Uterus (tissue), 4 donors: Measurements from ENCODE around the gene AXDND1. TPM values are rescaled to one million over a fixed set of nuclear protein-coding genes. Genes with fewer than 3 reads are reported as not detected.

Source experiments
- DNase-seq, 2 donors: peaks; one replicate each; pipeline ENCODE4 v3.0.0-alpha.2; 2019 to 2020
- H3K27ac ChIP-seq, 2 donors: fragments of 200-600 bp; sonication (generic); 1 replicate in 1 of 2; 2 replicates in 1 of 2; pipeline ENCODE4 v1.5.1; 2016 to 2018
- H3K27me3 ChIP-seq, 2 donors: fragments of 200-600 bp; sonication (generic); one replicate each; pipeline ENCODE4 v1.5.1; 2018 to 2019; ENCODE audit warnings: control low read depth in 1 of 2
- H3K36me3 ChIP-seq, 2 donors: fragments of 200-600 bp; sonication (generic); one replicate each; pipeline ENCODE4 v1.5.1; 2019; ENCODE audit warnings: control low read depth in 1 of 2
- H3K4me1 ChIP-seq, 2 donors: fragments of 200-600 bp; sonication (generic); one replicate each; pipeline ENCODE4 v1.5.1; 2018 to 2019; ENCODE audit warnings: control low read depth in 1 of 2
- H3K4me3 ChIP-seq, 2 donors: fragments of 200-600 bp; sonication (generic); 1 replicate in 1 of 2; 2 replicates in 1 of 2; pipeline ENCODE4 v1.5.1; 2018 to 2019; ENCODE audit warnings: mild to moderate bottlenecking in 1 of 2
- H3K9me3 ChIP-seq, 2 donors: fragments of 200-600 bp; sonication (generic); one replicate each; pipeline ENCODE4 v1.5.1; 2019; ENCODE audit warnings: control low read depth in 1 of 2
- POLR2A ChIP-seq, 2 donors: fragments of 450-650 bp; IDR thresholded peaks; one replicate each; pipeline ENCODE4 v1.6.1; 2016; ENCODE audit warnings: antibody characterized with exemption in 2 of 2, mild to moderate bottlenecking in 1 of 2, moderate library complexity in 1 of 2
- intact Hi-C: fragments of 100-400 bp; cut with DNase I; formaldehyde crosslinking; loops from one replicate; pipeline ENCODE4 v1.15.1; 2023; ENCODE audit warnings: low total_unique reads
- total RNA-seq, 4 donors: library from RNA; depleted of rRNA in 3 of 4; stranded (reverse); fragments of >200 nt in 3 of 4; gene quantifications; one replicate each; pipeline versions ENCODE4 v1.1.0 to v1.2.4, GENCODE V29; 2014 to 2023
- TF ChIP-seq, protein P1 (sequence below), 4 experiments: fragments of 200-600 bp in 2 of 4; fragments of 450-650 bp in 2 of 4; sonication (generic) in 2 of 4; IDR thresholded peaks; one replicate each; pipeline ENCODE4 v1.5.1; 2016 to 2019; ENCODE audit warnings: antibody characterized with exemption in 4 of 4, mild to moderate bottlenecking in 2 of 4, moderate library complexity in 1 of 4
- donor health status: DM: yes; HTN: yes; CAD: no.

The AXDND1 gene
- total RNA-seq, 4 donors from 2014 or later = 0.34 to 1.8 (median 0.55) TPM; not detected in 1

DNA sequence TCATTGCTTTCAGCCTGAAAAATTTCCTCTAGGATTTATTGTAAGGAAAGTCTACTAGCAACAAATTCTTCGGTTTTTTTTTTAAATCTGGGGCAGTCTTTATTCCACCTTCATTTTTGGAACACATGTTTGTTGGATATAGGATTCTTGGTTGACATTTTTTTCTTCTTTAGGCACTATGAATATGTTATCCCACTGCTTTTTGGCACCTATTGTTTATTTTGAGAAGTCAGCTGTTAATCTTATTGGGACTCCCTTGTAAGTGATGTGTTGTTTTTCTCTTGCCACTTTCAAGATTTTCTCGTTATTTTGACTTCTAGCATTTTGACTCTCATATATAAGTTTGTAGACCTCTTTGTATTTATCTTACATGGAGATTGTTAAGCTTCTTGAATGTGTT, 110.7 kb downstream of the AXDND1 start:
- intact Hi-C loops = no loop called here
- Histone ChIP-seq H3K9me3 (peaks cover 0 to 5% of the 10 kb centered on the region in 2 donors), H3K4me1 (no peaks in the 10 kb centered on the region)

DNA sequence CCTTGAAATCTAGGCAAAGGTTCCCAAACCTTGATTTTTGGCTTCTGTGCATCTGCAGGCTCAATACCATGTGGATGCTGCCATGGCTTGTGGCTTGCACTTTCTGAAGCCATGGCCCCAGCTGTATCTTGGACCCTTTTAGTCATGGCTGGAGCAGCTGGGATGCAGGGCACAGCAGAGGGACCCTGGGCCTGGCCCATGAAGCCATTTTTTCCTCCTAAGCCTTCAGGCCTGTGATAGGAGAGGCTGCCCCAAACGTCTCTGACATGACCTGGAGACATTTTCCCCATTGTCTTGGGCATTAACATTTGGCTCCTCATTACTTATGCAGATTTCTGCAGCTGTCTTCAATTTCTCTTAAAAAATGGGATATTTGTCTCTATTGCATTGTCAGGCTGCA, 112.6 kb downstream of the AXDND1 start:
- H3K4me1 ChIP-seq = no peaks in the 10 kb centered on the region

More for the DNA sequence above, 110.7 kb downstream of the AXDND1 start:
- Histone ChIP-seq H3K36me3 (no peaks in the 10 kb centered on the region), H3K27ac (no peak overlapping the region), H3K27me3 (no peaks in the 10 kb centered on the region), H3K4me3 (no peak overlapping the region)
- TF ChIP-seq POLR2A (IDR thresholded peaks at IDR 0.05) = no peak
- TF ChIP-seq, protein P1, sequence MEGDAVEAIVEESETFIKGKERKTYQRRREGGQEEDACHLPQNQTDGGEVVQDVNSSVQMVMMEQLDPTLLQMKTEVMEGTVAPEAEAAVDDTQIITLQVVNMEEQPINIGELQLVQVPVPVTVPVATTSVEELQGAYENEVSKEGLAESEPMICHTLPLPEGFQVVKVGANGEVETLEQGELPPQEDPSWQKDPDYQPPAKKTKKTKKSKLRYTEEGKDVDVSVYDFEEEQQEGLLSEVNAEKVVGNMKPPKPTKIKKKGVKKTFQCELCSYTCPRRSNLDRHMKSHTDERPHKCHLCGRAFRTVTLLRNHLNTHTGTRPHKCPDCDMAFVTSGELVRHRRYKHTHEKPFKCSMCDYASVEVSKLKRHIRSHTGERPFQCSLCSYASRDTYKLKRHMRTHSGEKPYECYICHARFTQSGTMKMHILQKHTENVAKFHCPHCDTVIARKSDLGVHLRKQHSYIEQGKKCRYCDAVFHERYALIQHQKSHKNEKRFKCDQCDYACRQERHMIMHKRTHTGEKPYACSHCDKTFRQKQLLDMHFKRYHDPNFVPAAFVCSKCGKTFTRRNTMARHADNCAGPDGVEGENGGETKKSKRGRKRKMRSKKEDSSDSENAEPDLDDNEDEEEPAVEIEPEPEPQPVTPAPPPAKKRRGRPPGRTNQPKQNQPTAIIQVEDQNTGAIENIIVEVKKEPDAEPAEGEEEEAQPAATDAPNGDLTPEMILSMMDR (IDR thresholded peaks at IDR 0.05) = no peak
- DNase-seq = no peak

DNA sequence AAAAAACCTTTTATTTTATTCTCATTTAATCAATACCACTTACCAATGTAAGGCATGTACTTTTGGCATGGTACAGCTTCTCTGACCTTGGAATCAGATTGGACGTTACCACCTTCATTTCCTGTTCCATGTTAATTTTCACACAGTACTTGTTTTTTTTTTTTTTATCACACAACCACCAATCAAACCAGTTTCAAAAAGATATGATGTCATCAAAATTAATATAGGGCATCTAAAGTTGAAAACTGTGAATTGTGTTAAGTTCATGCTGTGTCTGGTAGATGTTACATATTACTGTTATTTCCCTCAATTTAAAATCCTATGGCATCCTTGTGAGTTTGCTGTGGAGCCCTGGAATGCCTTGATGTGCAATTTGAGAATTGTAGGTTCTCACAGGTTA, 124.8 kb downstream of the AXDND1 start:
- Histone ChIP-seq H3K4me1 (no peaks in the 10 kb centered on the region), H3K36me3 (no peaks in the 10 kb centered on the region), H3K27me3 (no peaks in the 10 kb centered on the region), H3K27ac (no peak overlapping the region), H3K9me3 (no peaks in the 10 kb centered on the region), H3K4me3 (no peak overlapping the region)
- TF ChIP-seq, protein P1 (IDR thresholded peaks at IDR 0.05) = no peak
- TF ChIP-seq POLR2A (IDR thresholded peaks at IDR 0.05) = no peak
- intact Hi-C loops = no loop called here
- no peak for DNase-seq

More for the DNA sequence above, 112.6 kb downstream of the AXDND1 start:
- H3K9me3 ChIP-seq = peaks cover 0 to 5% of the 10 kb centered on the region in 2 donors
- TF ChIP-seq, protein P1 (IDR thresholded peaks at IDR 0.05) = no peak
- TF ChIP-seq POLR2A (IDR thresholded peaks at IDR 0.05) = no peak
- DNase-seq = no peak
- H3K4me3 ChIP-seq = no peak overlapping the region
- H3K36me3 ChIP-seq = no peaks in the 10 kb centered on the region
- no peak overlapping the region for H3K27ac ChIP-seq
- no peaks in the 10 kb centered on the region for H3K27me3 ChIP-seq
- intact Hi-C loops = no loop called here

DNA sequence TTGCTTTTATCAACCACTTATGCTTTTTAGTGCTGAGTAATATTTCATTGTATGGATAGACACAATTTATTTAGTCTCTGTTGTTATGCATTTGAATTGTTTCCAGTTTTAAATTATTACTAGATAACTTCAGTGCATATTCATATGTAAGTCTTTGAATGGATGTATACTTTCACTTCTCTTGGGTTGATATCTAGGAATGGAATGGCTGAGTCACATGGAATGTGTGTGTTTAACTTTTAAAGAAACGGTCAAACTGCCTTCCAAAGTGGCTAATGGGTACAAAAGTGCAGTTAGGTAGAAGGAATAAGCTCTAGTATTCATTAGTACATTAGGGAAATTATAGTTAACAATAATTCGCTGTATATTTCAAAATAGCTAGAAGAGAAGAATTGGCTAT, 127.6 kb downstream of the AXDND1 start:
- no peaks in the 10 kb centered on the region for H3K4me1 ChIP-seq
- no peak overlapping the region for H3K4me3 ChIP-seq
- DNase-seq = no peak
- H3K9me3 ChIP-seq = no peaks in the 10 kb centered on the region
- H3K27me3 ChIP-seq = no peaks in the 10 kb centered on the region
- H3K36me3 ChIP-seq = no peaks in the 10 kb centered on the region
- TF ChIP-seq POLR2A (IDR thresholded peaks at IDR 0.05) = no peak
- TF ChIP-seq, protein P1 (IDR thresholded peaks at IDR 0.05) = no peak
- no peak overlapping the region for H3K27ac ChIP-seq
- intact Hi-C loops = no loop called here

DNA sequence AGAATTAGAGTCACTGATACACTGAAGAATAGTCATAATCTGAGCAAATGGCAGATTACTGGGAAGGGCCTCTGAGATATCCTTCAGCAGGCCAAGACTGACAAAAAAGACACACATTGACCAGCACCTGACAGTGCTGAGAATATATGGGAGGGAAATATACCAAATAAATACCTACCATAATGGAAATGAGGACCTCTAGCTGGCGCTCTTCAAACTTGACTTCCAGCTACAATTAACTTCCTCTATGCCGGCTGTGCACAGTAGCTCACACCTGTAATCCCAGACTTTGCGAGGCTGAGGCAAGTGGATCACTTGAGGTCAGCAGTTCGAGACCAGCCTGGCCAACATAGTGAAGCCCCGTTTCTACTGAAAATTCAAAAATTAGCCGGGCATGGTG, 140.4 kb downstream of the AXDND1 start:
- Histone ChIP-seq H3K27me3 (no peaks in the 10 kb centered on the region), H3K4me1 (no peaks in the 10 kb centered on the region), H3K9me3 (no peaks in the 10 kb centered on the region)

More for the DNA sequence above, 140.4 kb downstream of the AXDND1 start:
- Histone ChIP-seq H3K36me3 (no peaks in the 10 kb centered on the region), H3K4me3 (no peak overlapping the region), H3K27ac (no peak overlapping the region)
- no peak for DNase-seq
- intact Hi-C loops = no loop called here
- TF ChIP-seq, protein P1 (IDR thresholded peaks at IDR 0.05) = no peak
- no peak for TF ChIP-seq POLR2A (IDR thresholded peaks at IDR 0.05)
